ENCODE results near the gene PRRC2C.

The PRRC2C gene

GRCh38 chr1:171460018-171460620 lies 25.2 kb upstream of the PRRC2C start:
- Mint-ChIP-seq H3K27me3 (ENCODE audit: low read depth, poor library complexity) (no peaks in the 10 kb centered on the region), H3K4me3 (no peak overlapping the region), H3K27ac (no peak overlapping the region), H3K9me3 (no peaks in the 10 kb centered on the region), H3K36me3 (ENCODE audit: low read depth) (no peaks in the 10 kb centered on the region), H3K4me1 (no peaks in the 10 kb centered on the region)
- no peak for DNase-seq
- no peak for TF ChIP-seq CTCF (IDR thresholded peaks at IDR 0.05)

- no peaks in the 10 kb centered on the region for H3K36me3 Mint-ChIP-seq (ENCODE audit: low read depth)
- H3K4me3 Mint-ChIP-seq = no peak overlapping the region
- H3K4me1 Mint-ChIP-seq = no peaks in the 10 kb centered on the region
- no peak for DNase-seq
- TF ChIP-seq CTCF (IDR thresholded peaks at IDR 0.05) = no peak
- H3K9me3 Mint-ChIP-seq = no peaks in the 10 kb centered on the region
- no peaks in the 10 kb centered on the region for H3K27me3 Mint-ChIP-seq (ENCODE audit: low read depth, poor library complexity)
- H3K27ac Mint-ChIP-seq = no peak overlapping the region
These were observed 17.7 kb upstream of the PRRC2C start for GRCh38 chr1:171467626-171468025.

GRCh38 chr1:171468120-171468750 lies 17.1 kb upstream of the PRRC2C start:
- no peak for TF ChIP-seq CTCF (IDR thresholded peaks at IDR 0.05)
- Mint-ChIP-seq H3K4me3 (no peak overlapping the region), H3K27ac (no peak overlapping the region), H3K9me3 (peaks cover 5% of the 10 kb centered on the region), H3K27me3 (ENCODE audit: low read depth, poor library complexity) (no peaks in the 10 kb centered on the region), H3K36me3 (ENCODE audit: low read depth) (no peaks in the 10 kb centered on the region), H3K4me1 (no peaks in the 10 kb centered on the region)
- no peak for DNase-seq

GRCh38 chr1:171470726-171471125 lies 14.6 kb upstream of the PRRC2C start:
- Mint-ChIP-seq H3K9me3 (peaks cover 7% of the 10 kb centered on the region), H3K27me3 (ENCODE audit: low read depth, poor library complexity) (peaks cover 3% of the 10 kb centered on the region), H3K4me1 (no peaks in the 10 kb centered on the region), H3K36me3 (ENCODE audit: low read depth) (no peaks in the 10 kb centered on the region), H3K4me3 (no peak overlapping the region), H3K27ac (no peak overlapping the region)
- no peak for TF ChIP-seq CTCF (IDR thresholded peaks at IDR 0.05)
- no peak for DNase-seq

- H3K9me3 Mint-ChIP-seq = peaks cover 7% of the 10 kb centered on the region
- peaks cover 3% of the 10 kb centered on the region for H3K27me3 Mint-ChIP-seq (ENCODE audit: low read depth, poor library complexity)
- no peak for TF ChIP-seq CTCF (IDR thresholded peaks at IDR 0.05)
- no peaks in the 10 kb centered on the region for H3K36me3 Mint-ChIP-seq (ENCODE audit: low read depth)
- no peaks in the 10 kb centered on the region for H3K4me1 Mint-ChIP-seq
- no peak overlapping the region for H3K27ac Mint-ChIP-seq
- no peak for DNase-seq
- H3K4me3 Mint-ChIP-seq = no peak overlapping the region
These were observed 13.1 kb upstream of the PRRC2C start for GRCh38 chr1:171472183-171472647.

GRCh38 chr1:171476829-171477228 lies 8.5 kb upstream of the PRRC2C start:
- TF ChIP-seq CTCF (IDR thresholded peaks at IDR 0.05) = no peak
- no peak overlapping the region for H3K4me3 Mint-ChIP-seq
- H3K27me3 Mint-ChIP-seq (ENCODE audit: low read depth, poor library complexity) = peaks cover 6% of the 10 kb centered on the region
- DNase-seq = no peak
- peak overlapping the region; percentile 83 for H3K27ac Mint-ChIP-seq
- H3K4me1 Mint-ChIP-seq = peaks cover 18% of the 10 kb centered on the region
- H3K36me3 Mint-ChIP-seq (ENCODE audit: low read depth) = no peaks in the 10 kb centered on the region
- H3K9me3 Mint-ChIP-seq = peaks cover 7% of the 10 kb centered on the region
